A549 (cell line): Measurements from ENCODE around the gene SDHB.

Source experiments
- EP300 ChIP-seq, 2 experiments: fragments of >200 bp; sonication (Bioruptor Twin); formaldehyde crosslinking; IDR thresholded peaks; 2 replicates in 1 of 2; 3 replicates in 1 of 2; pipeline ENCODE4 v1.6.1; 2016 to 2017
- FOSL2 ChIP-seq, 2 experiments: fragments of 450-650 bp in 1 of 2; fragments of >200 bp in 1 of 2; sonication (Bioruptor Twin) in 1 of 2; formaldehyde crosslinking; IDR thresholded peaks; 2 replicates each; pipeline versions ENCODE4 v1.5.0 to v1.6.1; 2016 to 2020; ENCODE audit warnings: mild to moderate bottlenecking in 1 of 2, moderate library complexity in 1 of 2
- KDM5A ChIP-seq: fragments of 200-600 bp; sonication (generic); IDR thresholded peaks from 2 replicates; pipeline ENCODE4 v1.6.1; 2016; ENCODE audit warnings: antibody characterized with exemption, mild to moderate bottlenecking
- MAFK ChIP-seq: fragments of 450-650 bp; IDR thresholded peaks from 2 replicates; pipeline ENCODE4 v1.6.1; 2014; ENCODE audit not compliant: partially characterized antibody
- POLR2A ChIP-seq: IDR thresholded peaks from 2 replicates; pipeline ENCODE4 v1.6.1; 2012; ENCODE audit warnings: mild to moderate bottlenecking, low read length
- RAD21 ChIP-seq, 2 experiments: fragments of >200 bp in 1 of 2; sonication (Bioruptor Twin) in 1 of 2; formaldehyde crosslinking in 1 of 2; IDR thresholded peaks in 1 of 2; conservative IDR thresholded peaks in 1 of 2; 2 replicates in 1 of 2; 3 replicates in 1 of 2; pipeline ENCODE4 v1.6.1; 2012 to 2018; ENCODE audit warnings: inconsistent platforms in 1 of 2
- SMC3 ChIP-seq: fragments of >200 bp; sonication (Bioruptor Twin); formaldehyde crosslinking; IDR thresholded peaks from 3 replicates; pipeline ENCODE4 v1.6.1; 2018; ENCODE audit warnings: inconsistent platforms
- TF ChIP-seq, protein P1 (sequence below): fragments of 250-450 bp; sonication (Bioruptor Pico); IDR thresholded peaks from 2 replicates; pipeline ENCODE4 v1.5.0; 2020; ENCODE audit warnings: low read depth, mild to moderate bottlenecking, moderate library complexity
- TF ChIP-seq, protein P2 (sequence below): fragments of >200 bp; sonication (Bioruptor Twin); formaldehyde crosslinking; IDR thresholded peaks from 3 replicates; pipeline ENCODE4 v1.5.1; 2016
- TF ChIP-seq, protein P3 (sequence below): IDR thresholded peaks from 2 replicates; pipeline ENCODE4 v1.6.1; 2012

DNA sequence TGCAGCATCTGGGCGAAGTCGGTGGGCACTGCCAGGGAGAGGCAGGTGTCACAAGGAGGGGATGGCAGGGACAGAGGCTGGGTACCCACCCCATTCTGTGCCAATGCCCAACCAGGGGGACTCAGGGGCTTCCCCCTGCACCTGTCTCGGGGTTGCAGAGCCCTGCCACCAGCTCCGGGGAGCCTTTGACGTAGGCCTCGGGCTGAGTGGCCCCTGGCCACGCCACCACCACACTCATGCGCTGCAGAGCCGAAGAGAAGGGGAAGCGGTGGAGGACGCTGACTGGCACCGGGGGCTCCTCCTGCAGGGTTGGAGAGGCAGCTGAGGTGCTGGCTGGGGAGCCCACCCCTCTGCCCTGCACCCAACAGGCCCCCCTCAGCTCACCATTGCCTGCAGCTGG lies 61.7 kb downstream of the SDHB start:
- TF ChIP-seq, protein P1, sequence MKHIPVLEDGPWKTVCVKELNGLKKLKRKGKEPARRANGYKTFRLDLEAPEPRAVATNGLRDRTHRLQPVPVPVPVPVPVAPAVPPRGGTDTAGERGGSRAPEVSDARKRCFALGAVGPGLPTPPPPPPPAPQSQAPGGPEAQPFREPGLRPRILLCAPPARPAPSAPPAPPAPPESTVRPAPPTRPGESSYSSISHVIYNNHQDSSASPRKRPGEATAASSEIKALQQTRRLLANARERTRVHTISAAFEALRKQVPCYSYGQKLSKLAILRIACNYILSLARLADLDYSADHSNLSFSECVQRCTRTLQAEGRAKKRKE (CRISPR knock-in tag) = no peak
- TF ChIP-seq SMC3 = no peak
- TF ChIP-seq, protein P2, sequence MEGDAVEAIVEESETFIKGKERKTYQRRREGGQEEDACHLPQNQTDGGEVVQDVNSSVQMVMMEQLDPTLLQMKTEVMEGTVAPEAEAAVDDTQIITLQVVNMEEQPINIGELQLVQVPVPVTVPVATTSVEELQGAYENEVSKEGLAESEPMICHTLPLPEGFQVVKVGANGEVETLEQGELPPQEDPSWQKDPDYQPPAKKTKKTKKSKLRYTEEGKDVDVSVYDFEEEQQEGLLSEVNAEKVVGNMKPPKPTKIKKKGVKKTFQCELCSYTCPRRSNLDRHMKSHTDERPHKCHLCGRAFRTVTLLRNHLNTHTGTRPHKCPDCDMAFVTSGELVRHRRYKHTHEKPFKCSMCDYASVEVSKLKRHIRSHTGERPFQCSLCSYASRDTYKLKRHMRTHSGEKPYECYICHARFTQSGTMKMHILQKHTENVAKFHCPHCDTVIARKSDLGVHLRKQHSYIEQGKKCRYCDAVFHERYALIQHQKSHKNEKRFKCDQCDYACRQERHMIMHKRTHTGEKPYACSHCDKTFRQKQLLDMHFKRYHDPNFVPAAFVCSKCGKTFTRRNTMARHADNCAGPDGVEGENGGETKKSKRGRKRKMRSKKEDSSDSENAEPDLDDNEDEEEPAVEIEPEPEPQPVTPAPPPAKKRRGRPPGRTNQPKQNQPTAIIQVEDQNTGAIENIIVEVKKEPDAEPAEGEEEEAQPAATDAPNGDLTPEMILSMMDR = no peak
- TF ChIP-seq MAFK = no peak
- TF ChIP-seq KDM5A = no peak
- no peak for TF ChIP-seq POLR2A
- TF ChIP-seq, protein P3, sequence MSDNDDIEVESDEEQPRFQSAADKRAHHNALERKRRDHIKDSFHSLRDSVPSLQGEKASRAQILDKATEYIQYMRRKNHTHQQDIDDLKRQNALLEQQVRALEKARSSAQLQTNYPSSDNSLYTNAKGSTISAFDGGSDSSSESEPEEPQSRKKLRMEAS = no peak
- TF ChIP-seq EP300 (IDR thresholded peaks at IDR 0.05) = no peak
- TF ChIP-seq FOSL2 (IDR thresholded peaks at IDR 0.05) = no peak
- no peak for TF ChIP-seq FOSL2 (CRISPR knock-in tag; IDR thresholded peaks at IDR 0.05)
- TF ChIP-seq RAD21 (conservative IDR thresholded peaks at IDR 0.05 in 1 of 2, IDR thresholded peaks at IDR 0.05 in 1 of 2) = no peak
